Stimulated activated CD4-positive, alpha-beta T cell treated with anti-CD3 and anti-CD28 coated beads, Interleukin-15, amount 100 ng/mL, for 24 hours (primary cell): Measurements from ENCODE around the gene SCAP.

Experiments used
- DNase-seq: peaks from one replicate; pipeline ENCODE4 v3.0.0-alpha.2; 2020

SCAP gene

DNA sequence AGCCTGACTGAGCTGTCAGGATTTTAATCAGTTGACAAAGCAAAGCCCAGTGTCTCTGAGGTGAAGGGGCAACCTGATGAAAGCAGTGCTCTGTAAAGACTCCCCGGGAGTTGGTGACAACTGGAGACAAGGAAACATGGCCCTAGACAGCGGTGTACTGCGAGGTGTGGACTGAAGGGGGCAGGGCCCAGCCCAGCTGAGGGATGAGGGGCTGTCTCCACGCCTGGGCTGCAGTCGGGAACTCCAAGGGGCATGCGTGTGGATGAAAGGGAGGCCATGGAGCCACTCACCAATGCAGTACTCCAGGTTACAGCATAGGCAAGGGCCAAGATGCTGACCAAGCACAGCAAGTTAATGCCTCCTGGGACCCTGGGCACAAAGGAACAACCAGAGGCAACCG, 45.1 kb downstream of the SCAP start:
- DNase-seq: no peak

- no peak for DNase-seq
These were observed 46.1 kb downstream of the SCAP start for GRCh38 chr3:47429476-47430270.

DNA sequence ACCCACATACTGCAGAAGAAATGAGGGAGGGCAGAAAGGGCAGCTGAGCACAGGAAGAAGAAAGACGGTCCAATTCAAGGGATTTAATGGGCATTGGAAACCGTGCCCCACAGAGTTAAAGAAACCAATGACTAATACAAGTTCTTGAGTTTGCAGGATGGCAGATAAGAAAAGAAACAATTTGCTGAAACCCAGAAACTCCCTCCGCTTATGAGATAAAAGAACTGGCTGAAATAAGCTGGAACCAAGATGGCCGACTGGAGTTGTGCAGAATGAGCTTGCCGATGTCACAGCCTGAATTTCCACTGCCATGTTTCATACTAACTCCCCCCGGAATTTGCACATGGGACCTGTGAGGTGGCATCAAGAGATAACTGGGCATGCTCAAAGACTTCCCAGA, 47.1 kb downstream of the SCAP start:
- DNase-seq: no peak

DNA sequence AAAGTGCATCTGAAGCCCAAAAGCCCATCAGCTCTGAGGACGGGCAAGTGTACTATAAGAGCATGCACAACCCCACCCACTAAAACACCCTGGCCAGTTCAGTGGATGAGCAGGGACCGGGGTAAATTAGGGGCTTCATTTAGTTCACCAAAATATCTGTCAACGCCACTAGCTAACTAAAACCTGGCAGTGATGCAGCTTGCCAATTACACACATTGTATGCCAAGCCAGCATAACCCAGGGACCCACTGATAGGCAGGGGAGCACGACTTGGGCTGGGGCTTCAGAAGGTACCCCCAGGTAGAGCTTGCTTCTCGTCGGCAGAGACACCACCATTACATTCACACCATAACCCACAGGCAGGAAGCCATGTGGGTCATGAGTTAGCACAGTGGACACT, 47.9 kb downstream of the SCAP start:
- no peak for DNase-seq

DNA sequence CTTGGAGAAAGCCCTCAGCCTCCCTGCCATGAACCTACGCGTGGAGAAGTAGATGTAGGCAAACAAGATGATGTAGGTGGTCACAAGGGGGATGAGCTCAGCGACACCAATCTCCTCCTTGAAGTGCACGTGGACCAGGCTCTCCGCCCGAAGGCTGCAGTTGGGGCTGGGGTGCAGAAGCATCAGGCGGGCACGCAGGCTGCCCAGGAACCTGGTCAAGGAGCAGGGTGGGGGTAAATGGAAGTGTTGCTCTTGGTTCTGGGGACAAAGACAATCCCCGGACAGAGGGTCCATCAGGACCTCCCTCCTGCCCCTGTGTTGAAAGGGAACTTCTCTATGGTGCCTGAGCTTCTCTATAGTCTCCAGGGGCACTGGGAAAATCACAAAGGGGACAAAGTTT, 49.8 kb downstream of the SCAP start:
- no peak for DNase-seq

DNA sequence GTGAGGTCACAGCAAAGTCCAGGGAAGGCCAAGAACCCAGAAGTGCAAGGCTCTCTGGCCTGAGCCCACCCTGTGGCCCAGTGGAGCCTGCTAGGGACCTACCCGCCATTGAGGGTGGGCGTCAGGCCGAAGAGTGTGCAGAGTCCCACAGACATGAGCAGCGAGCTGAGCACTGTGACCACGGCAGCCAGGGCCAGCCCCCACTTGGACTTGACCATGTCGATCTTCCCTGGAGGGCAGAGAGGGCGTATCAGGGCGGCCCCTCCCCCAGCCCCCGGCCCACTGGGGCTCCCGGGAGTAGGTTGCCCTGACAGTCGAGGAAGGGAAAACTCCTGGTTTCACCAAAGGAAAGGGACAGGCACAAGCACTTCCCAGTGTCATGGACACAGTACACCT, 50.4 kb downstream of the SCAP start:
- no peak for DNase-seq

- no peak for DNase-seq
These were observed 51.0 kb downstream of the SCAP start for GRCh38 chr3:47424434-47425382.

DNA sequence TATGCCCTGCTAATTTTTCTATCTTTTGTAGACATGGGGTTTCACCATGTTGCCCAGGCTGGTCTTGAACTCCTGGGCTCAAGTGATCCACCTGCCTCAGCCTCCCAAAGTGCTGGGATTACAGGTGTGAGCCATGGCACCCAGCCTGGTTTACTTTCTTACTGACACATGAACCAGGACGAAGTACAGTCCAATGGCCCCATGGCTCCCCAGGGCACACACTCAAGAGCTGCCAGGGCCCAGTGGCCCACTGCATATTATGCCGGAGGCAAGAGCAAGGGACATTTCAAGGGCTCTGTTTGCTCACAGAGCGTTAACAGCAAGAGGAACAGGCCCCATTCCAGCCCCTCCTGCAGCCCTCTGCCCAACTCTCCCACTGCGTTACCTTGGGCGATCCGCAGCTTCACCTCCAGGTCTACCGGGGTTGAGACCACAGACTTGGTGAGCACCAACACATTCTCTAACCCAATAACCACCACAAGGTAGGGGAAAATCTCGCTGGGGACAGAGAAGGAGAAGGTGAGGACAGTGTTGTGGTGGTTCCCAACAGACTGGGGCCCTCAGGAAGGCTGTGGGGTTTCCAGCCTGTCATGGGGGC, 52.1 kb downstream of the SCAP start:
- no peak for DNase-seq

GRCh38 chr3:47422743-47423142, 53.0 kb downstream of the SCAP start:
- no peak for DNase-seq

DNA sequence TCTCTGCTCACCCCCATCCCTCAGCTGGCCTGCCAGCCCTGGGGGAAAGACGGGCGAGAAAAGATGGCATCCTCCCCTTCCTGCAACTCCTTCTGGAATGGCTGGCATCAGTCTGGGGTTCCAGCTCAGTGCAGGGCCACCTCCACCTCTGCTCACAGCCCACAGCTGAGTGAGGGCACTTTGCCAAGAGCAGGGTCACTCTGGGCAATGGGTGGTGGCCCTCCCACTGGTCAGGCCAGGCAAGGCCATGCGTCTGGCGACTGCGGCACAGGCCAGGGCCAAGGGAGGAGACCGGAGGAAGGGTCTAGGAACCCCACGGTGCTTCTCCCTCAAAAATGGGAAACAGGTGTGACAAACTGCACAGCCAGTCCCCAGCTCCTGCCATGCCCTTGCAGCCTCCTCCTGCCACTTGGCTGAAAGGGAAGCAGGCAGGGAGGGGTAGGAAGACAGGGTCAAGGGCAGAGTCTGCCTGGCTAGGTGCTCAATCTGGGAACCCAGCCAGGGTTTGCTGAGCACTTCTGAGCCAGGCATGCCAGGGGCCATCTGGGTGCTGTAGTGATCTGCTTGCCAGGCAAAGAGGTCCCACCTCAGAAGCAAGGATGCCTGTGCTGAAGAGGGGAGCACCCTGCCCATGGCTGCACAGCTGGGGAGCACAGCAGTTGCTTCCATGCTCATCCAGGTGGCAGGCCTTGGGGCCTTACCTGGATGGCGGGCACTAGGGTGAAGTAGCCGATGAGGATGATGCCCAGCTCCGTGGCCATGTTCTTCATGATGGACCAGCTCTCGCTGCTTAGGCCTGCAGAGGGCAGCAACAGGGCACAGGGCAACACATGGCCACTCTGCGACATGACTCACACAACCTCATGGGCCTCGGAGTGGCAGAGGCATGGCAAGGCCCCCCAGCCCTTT, 53.7 kb downstream of the SCAP start:
- DNase-seq: no peak

- DNase-seq: peak; percentile 93
These were observed 54.9 kb downstream of the SCAP start for GRCh38 chr3:47420511-47421484.

- no peak for DNase-seq
These were observed 55.7 kb downstream of the SCAP start for GRCh38 chr3:47420044-47420430.

GRCh38 chr3:47419083-47420043, 56.4 kb downstream of the SCAP start:
- DNase-seq: no peak

GRCh38 chr3:47418167-47419082, 57.3 kb downstream of the SCAP start:
- no peak for DNase-seq

- DNase-seq: no peak
These were observed 59.7 kb downstream of the SCAP start for GRCh38 chr3:47416041-47416440.

DNA sequence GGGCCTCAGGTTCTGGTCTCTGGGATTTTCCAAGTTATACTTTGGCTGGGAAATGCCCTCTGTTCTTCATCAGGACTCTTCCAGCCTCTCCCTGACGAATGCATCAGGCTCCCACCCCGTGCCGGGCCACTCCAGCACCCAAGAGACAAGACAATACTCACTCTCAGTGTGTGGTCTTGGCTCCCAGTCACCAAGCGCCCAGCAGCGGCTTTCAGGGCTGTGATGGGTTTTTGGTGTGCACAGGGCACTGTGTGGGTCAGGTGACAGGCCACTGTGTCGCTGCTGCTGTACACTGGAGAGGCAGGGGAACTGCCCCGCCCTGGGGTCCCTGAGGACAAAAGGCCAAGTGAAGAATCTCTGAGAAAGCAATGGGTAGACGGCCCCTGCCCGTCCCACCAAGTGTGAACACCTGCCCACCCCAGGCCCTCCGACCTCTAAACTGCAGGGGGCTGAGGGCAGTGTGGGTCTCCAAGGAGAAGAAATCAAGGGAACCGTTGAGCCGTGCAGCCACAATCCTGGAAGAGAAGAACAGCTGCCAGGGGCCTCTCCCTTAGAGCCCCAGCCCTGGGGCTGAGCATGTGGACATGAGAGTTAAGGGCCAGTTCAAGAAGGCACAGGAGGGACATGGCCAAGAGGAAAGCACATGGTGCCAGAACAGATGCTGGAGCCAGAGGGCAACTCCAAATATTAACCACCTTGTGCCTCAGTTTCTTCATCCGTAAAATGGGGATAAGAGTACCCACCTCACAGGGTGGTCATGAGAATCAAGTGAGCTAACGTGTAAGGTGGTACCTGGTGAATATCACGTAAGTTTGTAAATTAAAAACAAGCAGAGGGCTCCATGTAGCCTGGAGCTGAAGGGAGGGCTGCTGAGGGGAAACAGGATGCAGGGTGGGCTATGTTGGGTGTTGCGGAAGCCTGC, 60.8 kb downstream of the SCAP start:
- no peak for DNase-seq

DNA sequence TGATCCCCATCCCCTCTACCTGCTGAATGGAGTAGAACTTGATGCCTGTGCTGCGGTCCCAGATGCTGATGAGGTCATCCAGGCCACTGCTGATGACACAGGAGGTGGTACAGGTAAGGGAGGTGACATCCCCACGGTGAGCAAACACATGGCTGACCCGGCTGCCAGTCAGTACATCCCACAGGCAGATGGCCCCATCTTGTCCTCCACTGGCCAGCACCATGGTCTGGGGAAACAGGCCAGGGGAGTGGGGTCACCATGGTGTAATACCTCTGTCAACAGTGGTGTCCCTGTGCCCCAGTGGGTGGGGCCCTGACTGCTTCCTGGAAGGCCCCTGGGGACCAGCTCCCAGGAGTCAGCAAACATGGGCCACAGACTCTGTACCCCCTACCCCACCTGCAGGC, 61.6 kb downstream of the SCAP start:
- DNase-seq: no peak

DNA sequence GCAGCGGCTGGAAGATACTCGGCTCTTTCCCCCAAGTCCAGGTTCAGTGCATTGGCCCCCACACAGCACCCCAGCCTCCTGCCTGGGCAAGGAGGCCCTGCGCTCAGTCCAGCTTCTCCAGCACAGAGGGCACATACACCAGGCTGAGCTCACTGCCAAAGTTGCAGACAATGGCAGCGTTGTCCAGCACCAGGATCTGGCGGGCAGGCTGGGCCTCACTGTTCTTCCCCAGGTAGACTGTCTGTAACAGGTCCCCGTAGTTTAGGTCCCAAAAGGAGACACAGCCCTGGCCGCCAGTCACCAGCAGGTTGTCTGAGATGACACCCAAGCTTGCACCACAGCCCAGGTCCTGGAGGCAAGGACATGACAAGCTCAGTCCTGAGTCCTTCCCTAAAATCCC, 62.0 kb downstream of the SCAP start:
- DNase-seq: no peak
